H1 (cell line): ENCODE data around the gene CIZ1.

Experiments
- CTCF ChIP-seq, 3 experiments: IDR thresholded peaks; 1 replicate in 2 of 3; 2 replicates in 1 of 3; pipeline versions ENCODE4 v1.5.1 to v1.6.1; 2011; ENCODE audit warnings: low read length in 3 of 3, mild to moderate bottlenecking in 3 of 3, inconsistent platforms in 2 of 3, low read depth in 1 of 3, moderate library complexity in 1 of 3; ENCODE audit not compliant: insufficient read depth in 1 of 3; ENCODE audit errors: control extremely low read depth in 1 of 3
- HDAC6 ChIP-seq: IDR thresholded peaks from one replicate; pipeline ENCODE4 v1.7.1; 2012; ENCODE audit warnings: low read depth, mild to moderate bottlenecking, inconsistent platforms, low read length, moderate library complexity
- JUN ChIP-seq: IDR thresholded peaks from 2 replicates; pipeline ENCODE4 v1.6.1; 2011; ENCODE audit warnings: low read depth, mild to moderate bottlenecking, improper control_type of control experiment, low read length
- JUND ChIP-seq: IDR thresholded peaks from 2 replicates; pipeline ENCODE4 v1.6.1; 2011; ENCODE audit warnings: mild to moderate bottlenecking, improper control_type of control experiment, low read length
- NRF1 ChIP-seq: IDR thresholded peaks from 2 replicates; pipeline ENCODE4 v1.6.1; 2011; ENCODE audit warnings: mild to moderate bottlenecking, low read depth, low read length, improper control_type of control experiment
- POLR2A ChIP-seq, 2 experiments: IDR thresholded peaks; 1 replicate in 1 of 2; 2 replicates in 1 of 2; pipeline ENCODE4 v1.6.1; 2011; ENCODE audit warnings: low read depth in 2 of 2, low read length in 2 of 2, mild to moderate bottlenecking in 2 of 2; ENCODE audit errors: control extremely low read depth in 1 of 2
- RAD21 ChIP-seq, 2 experiments: IDR thresholded peaks in 1 of 2; conservative IDR thresholded peaks in 1 of 2; 2 replicates each; pipeline ENCODE4 v1.6.1; 2011; ENCODE audit warnings: low read depth in 2 of 2, low read length in 2 of 2, improper control_type of control experiment in 1 of 2, inconsistent platforms in 1 of 2, mild to moderate bottlenecking in 1 of 2, moderate library complexity in 1 of 2
- RFX5 ChIP-seq: IDR thresholded peaks from 2 replicates; pipeline ENCODE4 v1.6.1; 2011; ENCODE audit warnings: low read depth, low read length, improper control_type of control experiment, borderline replicate concordance
- YY1 ChIP-seq: IDR thresholded peaks from 2 replicates; pipeline ENCODE4 v1.6.1; 2011; ENCODE audit warnings: low read depth, mild to moderate bottlenecking, low read length
- TF ChIP-seq, protein P1 (sequence below): IDR thresholded peaks from 2 replicates; pipeline ENCODE4 v1.6.1; 2011; ENCODE audit warnings: low read length, improper control_type of control experiment

- no peak for TF ChIP-seq RAD21 (IDR thresholded peaks at IDR 0.05 in 1 of 2, conservative IDR thresholded peaks at IDR 0.05 in 1 of 2; ENCODE audit: low read depth in 2 of 2, low read length in 2 of 2)
- TF ChIP-seq POLR2A (IDR thresholded peaks at IDR 0.05; ENCODE audit: control extremely low read depth in 1 of 2, low read depth in 2 of 2, low read length in 2 of 2): no peak
- no peak for TF ChIP-seq CTCF (IDR thresholded peaks at IDR 0.05; ENCODE audit: control extremely low read depth in 1 of 3, insufficient read depth in 1 of 3, low read depth in 1 of 3, low read length in 3 of 3)
- TF ChIP-seq RFX5: no peak
- TF ChIP-seq HDAC6: no peak
- TF ChIP-seq JUN: no peak
- TF ChIP-seq, protein P1, sequence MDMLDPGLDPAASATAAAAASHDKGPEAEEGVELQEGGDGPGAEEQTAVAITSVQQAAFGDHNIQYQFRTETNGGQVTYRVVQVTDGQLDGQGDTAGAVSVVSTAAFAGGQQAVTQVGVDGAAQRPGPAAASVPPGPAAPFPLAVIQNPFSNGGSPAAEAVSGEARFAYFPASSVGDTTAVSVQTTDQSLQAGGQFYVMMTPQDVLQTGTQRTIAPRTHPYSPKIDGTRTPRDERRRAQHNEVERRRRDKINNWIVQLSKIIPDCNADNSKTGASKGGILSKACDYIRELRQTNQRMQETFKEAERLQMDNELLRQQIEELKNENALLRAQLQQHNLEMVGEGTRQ: no peak
- TF ChIP-seq YY1: no peak
- TF ChIP-seq JUND: no peak
- no peak for TF ChIP-seq NRF1
Measured at GRCh38 chr9:128149951-128150593, 41.3 kb downstream of the CIZ1 start.
